IMR-90 (cell line): ENCODE measurements around the gene VPS41. TPM values are rescaled to one million over a fixed set of nuclear protein-coding genes. Genes with fewer than 3 reads are reported as not detected.
"Not testable (repeated sequence)": the region's sequence is repeated elsewhere in the genome, so short reads cannot be mapped to it uniquely, and the experiment has no call there.

Source experiments
- ATAC-seq: fragments of 200-7000 bp; cut with Tn5 transposase; 2 replicates; pipeline ENCODE4 v1.9.1; 2020; ENCODE audit warnings: low read depth, mild to moderate bottlenecking, moderate library complexity
- BruUV-seq: library from RNA; stranded (reverse); fragments of 400-500 nt; replicated peaks from 2 replicates; lab custom pipeline; 2021; lab: Mats Ljungman, UMichigan
- CTCF ChIA-PET: fragments of 300-600 bp; formaldehyde crosslinking; extraction: SDS; loops from one replicate; lab custom pipeline; 2021; ENCODE audit warnings: antibody characterized with exemption; lab: Yijun Ruan, JAX
- POLR2A ChIA-PET: fragments of 300-600 bp; sonication (Branson Sonifier 250); formaldehyde crosslinking; loops from one replicate; lab custom pipeline; 2022; ENCODE audit warnings: antibody characterized with exemption; ENCODE audit not compliant: unreplicated experiment; lab: Charles Lee
- DNase-seq: peaks from one replicate; pipeline ENCODE4 v3.0.0; 2013
- H2AFZ ChIP-seq: replicated peaks from 2 replicates; pipeline ENCODE3; 2013; ENCODE audit warnings: low read length, mild to moderate bottlenecking; ENCODE audit not compliant: poor library complexity
- H2AK5ac ChIP-seq: 2 replicates; pipeline ENCODE4 v1.6.1; 2013; ENCODE audit warnings: low read depth, low read length, inconsistent platforms
- H2AK9ac ChIP-seq: replicated peaks from 2 replicates; pipeline ENCODE3; 2013; ENCODE audit warnings: mild to moderate bottlenecking, low read depth, low read length, moderate library complexity; ENCODE audit not compliant: poor library complexity
- H2BK120ac ChIP-seq: 2 replicates; pipeline ENCODE4 v1.6.1; 2013; ENCODE audit warnings: low read depth, low read length, inconsistent platforms
- H2BK15ac ChIP-seq: 3 replicates; pipeline ENCODE4 v1.6.1; 2013; ENCODE audit warnings: low read depth, low read length, inconsistent platforms
- H2BK20ac ChIP-seq: 2 replicates; pipeline ENCODE4 v1.6.1; 2013; ENCODE audit warnings: low read depth, mild to moderate bottlenecking, inconsistent platforms, low read length, moderate library complexity
- H2BK5ac ChIP-seq: 2 replicates; pipeline ENCODE4 v1.6.1; 2013; ENCODE audit warnings: mild to moderate bottlenecking, low read depth, low read length, inconsistent platforms; ENCODE audit not compliant: poor library complexity, severe bottlenecking
- H3K14ac ChIP-seq: replicated peaks from 2 replicates; pipeline ENCODE4 v1.6.1; 2013; ENCODE audit warnings: low read depth, low read length, inconsistent platforms
- H3K18ac ChIP-seq: 2 replicates; pipeline ENCODE4 v1.6.1; 2013; ENCODE audit warnings: low read depth, low read length, control low read depth
- H3K23ac ChIP-seq: 2 replicates; pipeline ENCODE4 v1.6.1; 2013; ENCODE audit warnings: low read depth, low read length, inconsistent platforms
- H3K27ac ChIP-seq: 2 replicates; pipeline ENCODE4 v1.5.1; 2013; ENCODE audit warnings: mild to moderate bottlenecking, control low read depth, low read length; ENCODE audit not compliant: insufficient read depth
- H3K27me3 ChIP-seq: 2 replicates; pipeline ENCODE4 v1.6.1; 2013; ENCODE audit warnings: low read length; ENCODE audit not compliant: control insufficient read depth, insufficient read depth
- H3K36me3 ChIP-seq: 2 replicates; pipeline ENCODE4 v1.6.1; 2013; ENCODE audit warnings: low read length, mixed read lengths; ENCODE audit not compliant: control insufficient read depth, insufficient read depth
- H3K4ac ChIP-seq: 2 replicates; pipeline ENCODE4 v1.6.1; 2013; ENCODE audit warnings: low read depth, low read length, inconsistent platforms
- H3K4me1 ChIP-seq: 2 replicates; pipeline ENCODE4 v1.6.1; 2013; ENCODE audit warnings: low read length, mixed read lengths; ENCODE audit not compliant: control insufficient read depth, insufficient read depth
- H3K4me2 ChIP-seq: 2 replicates; pipeline ENCODE4 v1.6.1; 2013; ENCODE audit warnings: low read depth, mild to moderate bottlenecking, control low read depth, low read length, moderate library complexity
- H3K4me3 ChIP-seq: 2 replicates; pipeline ENCODE4 v1.5.1; 2013; ENCODE audit warnings: low read depth, mild to moderate bottlenecking, control low read depth, low read length, moderate library complexity; ENCODE audit not compliant: insufficient read depth
- H3K56ac ChIP-seq: 2 replicates; pipeline ENCODE4 v1.6.1; 2013; ENCODE audit warnings: low read length, inconsistent platforms; ENCODE audit not compliant: insufficient read depth; ENCODE audit errors: extremely low read depth
- H3K79me1 ChIP-seq, 2 experiments: 2 replicates each; pipeline ENCODE4 v1.6.1; 2013; ENCODE audit warnings: low read length in 2 of 2, inconsistent platforms in 1 of 2, low read depth in 1 of 2
- H3K9ac ChIP-seq: 2 replicates; pipeline ENCODE4 v1.6.1; 2013; ENCODE audit warnings: low read depth, low read length, control low read depth
- H3K9me1 ChIP-seq: 2 replicates; pipeline ENCODE4 v1.6.1; 2013; ENCODE audit warnings: low read length, inconsistent platforms; ENCODE audit not compliant: insufficient read depth
- H3K9me3 ChIP-seq: 2 replicates; pipeline ENCODE4 v1.6.1; 2013; ENCODE audit warnings: low read length; ENCODE audit not compliant: control insufficient read depth, insufficient read depth
- H4K20me1 ChIP-seq: 2 replicates; pipeline ENCODE4 v1.6.1; 2013; ENCODE audit warnings: low read length, inconsistent platforms; ENCODE audit not compliant: insufficient read depth
- H4K5ac ChIP-seq: 2 replicates; pipeline ENCODE4 v1.6.1; 2013; ENCODE audit warnings: mild to moderate bottlenecking, low read depth, low read length, control low read depth
- H4K8ac ChIP-seq, 2 experiments: 2 replicates each; pipeline ENCODE4 v1.6.1; 2013; ENCODE audit warnings: low read depth in 2 of 2, low read length in 2 of 2, control low read depth in 1 of 2, inconsistent platforms in 1 of 2
- H4K91ac ChIP-seq: 2 replicates; pipeline ENCODE4 v1.6.1; 2013; ENCODE audit warnings: low read depth, low read length, inconsistent platforms; ENCODE audit not compliant: insufficient read depth
- CHD1 ChIP-seq: IDR thresholded peaks from 2 replicates; pipeline ENCODE4 v1.6.1; 2012; ENCODE audit warnings: low read depth, low read length, improper control_type of control experiment
- MAFK ChIP-seq: IDR thresholded peaks from 2 replicates; pipeline ENCODE4 v1.6.1; 2012; ENCODE audit warnings: low read depth, low read length, improper control_type of control experiment
- MXI1 ChIP-seq: IDR thresholded peaks from 2 replicates; pipeline ENCODE4 v1.6.1; 2012; ENCODE audit warnings: low read depth, mild to moderate bottlenecking, low read length, moderate library complexity, borderline replicate concordance
- NFE2L2 ChIP-seq: fragments of 150-350 bp; IDR thresholded peaks from 2 replicates; pipeline ENCODE4 v1.6.1; 2016; ENCODE audit warnings: low read depth, mild to moderate bottlenecking, low read length
- POLR2A ChIP-seq: IDR thresholded peaks from 2 replicates; pipeline ENCODE4 v1.6.1; 2012; ENCODE audit warnings: mild to moderate bottlenecking, low read depth, low read length
- RCOR1 ChIP-seq: IDR thresholded peaks from 2 replicates; pipeline ENCODE4 v1.6.1; 2012; ENCODE audit warnings: mild to moderate bottlenecking, low read length, improper control_type of control experiment; ENCODE audit not compliant: insufficient replicate concordance
- SMC3 ChIP-seq: fragments of 150-350 bp; IDR thresholded peaks from 2 replicates; pipeline ENCODE4 v1.6.1; 2016; ENCODE audit warnings: low read depth, mild to moderate bottlenecking, antibody characterized with exemption, low read length, moderate library complexity
- WGBS, 2 experiments: methylation state at CpG; one replicate each; pipeline versions ENCODE4 v1.1.5 to v1.1.7; 2013; ENCODE audit warnings: missing lambda C conversion rate in 2 of 2; ENCODE audit not compliant: insufficient read length in 1 of 2; ENCODE audit errors: extremely low coverage in 2 of 2; 5-methylcytosine and 5-hydroxymethylcytosine counted together
- dilution Hi-C: fragments of 300-500 bp; cut with HindIII; formaldehyde crosslinking; loops from one replicate; pipeline ENCODE4 v1.14.3; 2018; ENCODE audit warnings: low sequenced_read_pairs; ENCODE audit not compliant: unreplicated experiment
- in situ Hi-C: fragments of 300-500 bp; cut with MboI; formaldehyde crosslinking; loops from 3 replicates; pipeline ENCODE4 v1.14.3; 2019; ENCODE audit warnings: low sequenced_read_pairs, inconsistent platforms, mixed read lengths
- intact Hi-C: fragments of 100-400 bp; cut with micrococcal nuclease; formaldehyde crosslinking; loops from 2 replicates; pipeline ENCODE4 v1.10.0; 2022
- polyA plus RNA-seq, 3 experiments: library from polyadenylated mRNA; depleted of rRNA; stranded (reverse); fragments of >200 nt; gene quantifications; 2 replicates each; pipeline ENCODE4 v1.2.3, GENCODE V29; 2012; ENCODE audit warnings: low replicate concordance in 1 of 3
- total RNA-seq: library from RNA; depleted of rRNA; stranded (reverse); fragments of >200 nt; gene quantifications from 2 replicates; pipeline ENCODE4 v1.2.3, GENCODE V29; 2012
- TF ChIP-seq, protein P1 (sequence below): conservative IDR thresholded peaks from 2 replicates; pipeline ENCODE4 v1.5.1; 2012; ENCODE audit warnings: mild to moderate bottlenecking, low read depth, low read length, improper control_type of control experiment

VPS41 gene
- total and polyA plus RNA-seq, 2 of the 4 experiments (the other 2 are of a cell fraction) = 16.0 to 28.0 TPM

DNA sequence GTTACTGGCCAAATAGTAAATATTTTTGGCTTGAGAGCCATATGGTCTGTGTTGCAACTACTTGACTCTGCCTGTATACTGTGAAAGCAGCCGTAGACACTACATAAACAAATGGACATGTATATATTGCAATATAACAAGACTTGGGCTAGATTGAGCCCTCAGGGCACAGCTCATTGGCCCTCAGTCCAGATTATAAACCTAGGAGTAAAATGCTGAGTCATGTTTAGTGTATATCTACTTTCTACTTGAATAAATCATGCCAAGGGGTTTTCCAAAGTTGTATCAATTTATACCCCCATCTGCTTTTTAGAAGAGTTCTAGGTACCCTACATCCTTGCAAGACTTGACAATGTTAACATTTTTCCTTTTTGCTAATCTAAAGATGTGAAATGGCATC is 41.3 kb upstream of the VPS41 start:
- BruUV-seq = no TSS peak
- intact Hi-C loops = no loop called here
- no peaks in the 10 kb centered on the region for H3K79me1 ChIP-seq

DNA sequence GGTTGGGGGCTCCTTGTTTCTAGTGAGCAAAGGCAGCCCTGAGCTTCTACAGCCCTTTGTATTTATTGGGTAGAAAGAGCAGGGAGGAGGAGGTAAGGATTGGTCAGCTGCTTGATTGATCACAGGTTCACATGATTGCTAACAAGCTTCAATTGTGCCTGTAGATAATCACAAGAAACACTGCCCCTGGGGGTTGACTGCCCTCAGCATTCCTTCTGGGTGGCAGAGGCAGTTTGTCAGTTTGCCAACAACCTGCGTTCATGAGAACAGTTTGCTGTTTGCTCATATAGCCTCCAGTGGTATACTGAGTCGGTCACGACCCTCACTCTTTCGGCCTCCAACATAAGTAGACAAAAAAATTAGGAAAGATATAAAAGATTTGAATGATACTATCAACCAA is 38.5 kb upstream of the VPS41 start:
- H3K4me1 ChIP-seq, H4K20me1 ChIP-seq, H3K4me3 ChIP-seq, CTCF ChIA-PET, H3K9ac ChIP-seq, H3K79me1 ChIP-seq, H2AFZ ChIP-seq, H3K23ac ChIP-seq, H4K5ac ChIP-seq, H3K27me3 ChIP-seq, H3K9me3 ChIP-seq, H3K4ac ChIP-seq, dilution Hi-C loops, H4K8ac ChIP-seq, H3K9me1 ChIP-seq, H2BK120ac ChIP-seq, H3K18ac ChIP-seq, H2AK5ac ChIP-seq, H4K91ac ChIP-seq, H2BK5ac ChIP-seq, H3K4me2 ChIP-seq, intact Hi-C loops, DNase-seq, ATAC-seq, BruUV-seq, H2BK20ac ChIP-seq, POLR2A ChIA-PET, H3K14ac ChIP-seq, H2BK15ac ChIP-seq, H3K56ac ChIP-seq, H3K36me3 ChIP-seq, H3K27ac ChIP-seq, H2AK9ac ChIP-seq: not testable (repeated sequence)
- in situ Hi-C loops = loop anchor here (25.0 kb wide), 1 partner anchor 515 kb away; no protein-coding TSS in a partner anchor
- WGBS, 2 experiments = no CpG with 5 or more reads among the region's 4 CpGs

More for the DNA sequence above, 41.3 kb upstream of the VPS41 start:
- H3K4me2 ChIP-seq = no peak overlapping the region
- H4K8ac ChIP-seq = no peak overlapping the region
- peak; percentile 28 for DNase-seq
- no peak overlapping the region for H3K56ac ChIP-seq
- H4K5ac ChIP-seq = no peak overlapping the region
- in situ Hi-C loops (no loop called here), dilution Hi-C loops (no loop called here)
- H2BK120ac ChIP-seq = no peak overlapping the region
- H3K9me1 ChIP-seq = no peaks in the 10 kb centered on the region
- H4K91ac ChIP-seq = no peak overlapping the region
- no CpG with 5 or more reads among the region's 1 CpG for WGBS, 2 experiments
- no peak overlapping the region for H2AK5ac ChIP-seq
- TF ChIP-seq NFE2L2 = peak; percentile 98
- no peak for TF ChIP-seq POLR2A
- peak; percentile 93 for TF ChIP-seq MAFK
- no peak for TF ChIP-seq RCOR1
- TF ChIP-seq CHD1 = no peak
- TF ChIP-seq, protein P1, sequence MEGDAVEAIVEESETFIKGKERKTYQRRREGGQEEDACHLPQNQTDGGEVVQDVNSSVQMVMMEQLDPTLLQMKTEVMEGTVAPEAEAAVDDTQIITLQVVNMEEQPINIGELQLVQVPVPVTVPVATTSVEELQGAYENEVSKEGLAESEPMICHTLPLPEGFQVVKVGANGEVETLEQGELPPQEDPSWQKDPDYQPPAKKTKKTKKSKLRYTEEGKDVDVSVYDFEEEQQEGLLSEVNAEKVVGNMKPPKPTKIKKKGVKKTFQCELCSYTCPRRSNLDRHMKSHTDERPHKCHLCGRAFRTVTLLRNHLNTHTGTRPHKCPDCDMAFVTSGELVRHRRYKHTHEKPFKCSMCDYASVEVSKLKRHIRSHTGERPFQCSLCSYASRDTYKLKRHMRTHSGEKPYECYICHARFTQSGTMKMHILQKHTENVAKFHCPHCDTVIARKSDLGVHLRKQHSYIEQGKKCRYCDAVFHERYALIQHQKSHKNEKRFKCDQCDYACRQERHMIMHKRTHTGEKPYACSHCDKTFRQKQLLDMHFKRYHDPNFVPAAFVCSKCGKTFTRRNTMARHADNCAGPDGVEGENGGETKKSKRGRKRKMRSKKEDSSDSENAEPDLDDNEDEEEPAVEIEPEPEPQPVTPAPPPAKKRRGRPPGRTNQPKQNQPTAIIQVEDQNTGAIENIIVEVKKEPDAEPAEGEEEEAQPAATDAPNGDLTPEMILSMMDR = no peak
- TF ChIP-seq MXI1 = no peak
- TF ChIP-seq SMC3 = no peak
- no peaks in the 10 kb centered on the region for H3K27me3 ChIP-seq
- H3K4me1 ChIP-seq = no peaks in the 10 kb centered on the region
- H2AK9ac ChIP-seq = no peak overlapping the region
- H3K4ac ChIP-seq = no peak overlapping the region
- no peak overlapping the region for H3K27ac ChIP-seq
- H4K20me1 ChIP-seq = no peaks in the 10 kb centered on the region
- no peak overlapping the region for H2AFZ ChIP-seq
- H3K18ac ChIP-seq = no peak overlapping the region
- H3K9me3 ChIP-seq = no peaks in the 10 kb centered on the region
- ChIA-PET CTCF (interaction anchor here (0.6 kb wide), 1 partner anchor 302 kb away, joined by 3 read pairs; no protein-coding TSS in a partner anchor), POLR2A (no interaction called here)
- no peak overlapping the region for H3K9ac ChIP-seq
- no peak overlapping the region for H2BK20ac ChIP-seq
- no peak overlapping the region for H3K14ac ChIP-seq
- no peak overlapping the region for H2BK5ac ChIP-seq
- no peak overlapping the region for H2BK15ac ChIP-seq
- ATAC-seq = no peak
- no peak overlapping the region for H3K4me3 ChIP-seq
- H3K36me3 ChIP-seq = no peaks in the 10 kb centered on the region
- no peak overlapping the region for H3K23ac ChIP-seq
